DND-41 (cell line): ENCODE data around the gene DSCAML1.

Experiments
- ATAC-seq: fragments of 200-7000 bp; cut with Tn5 transposase; 3 replicates; pipeline ENCODE4 v1.9.1; 2021; ENCODE audit warnings: low read depth; ENCODE audit not compliant: insufficient read depth
- DNase-seq: peaks from one replicate; pipeline ENCODE4 v3.0.0-alpha.2; 2020
- H2AFZ ChIP-seq: 2 replicates; pipeline ENCODE4 v1.6.0; 2012; ENCODE audit warnings: low read depth, low read length
- H3K27ac ChIP-seq: 2 replicates; pipeline ENCODE4 v1.5.1; 2012; ENCODE audit warnings: low read length, inconsistent platforms
- H3K27me3 ChIP-seq: fragments of 200-600 bp; sonication (generic); 2 replicates; pipeline ENCODE4 v1.6.0; 2012; ENCODE audit warnings: low read length, mild to moderate bottlenecking, inconsistent platforms; ENCODE audit not compliant: insufficient read depth, poor library complexity
- H3K36me3 ChIP-seq: 2 replicates; pipeline ENCODE4 v1.5.1; 2012; ENCODE audit warnings: low read length, inconsistent platforms; ENCODE audit not compliant: insufficient read depth
- H3K4me1 ChIP-seq: 2 replicates; pipeline ENCODE4 v1.5.1; 2012; ENCODE audit warnings: mild to moderate bottlenecking, low read length; ENCODE audit not compliant: insufficient read depth
- H3K4me2 ChIP-seq: 2 replicates; pipeline ENCODE4 v1.6.0; 2012; ENCODE audit warnings: mild to moderate bottlenecking, moderate library complexity, low read length, inconsistent platforms; ENCODE audit not compliant: insufficient read depth
- H3K4me3 ChIP-seq, 2 experiments: fragments of 200-600 bp in 1 of 2; shearing (Covaris generic) in 1 of 2; 2 replicates each; pipeline ENCODE4 v1.5.1; 2012 to 2016; ENCODE audit warnings: inconsistent platforms in 2 of 2, low read length in 2 of 2, mild to moderate bottlenecking in 2 of 2, low read depth in 1 of 2, moderate library complexity in 1 of 2
- H3K79me2 ChIP-seq: 2 replicates; pipeline ENCODE4 v1.6.0; 2012; ENCODE audit warnings: low read length, inconsistent platforms; ENCODE audit not compliant: insufficient read depth
- H3K9ac ChIP-seq: 2 replicates; pipeline ENCODE4 v1.6.0; 2012; ENCODE audit warnings: low read depth, mild to moderate bottlenecking, inconsistent platforms, low read length, moderate library complexity
- H3K9me3 ChIP-seq: 2 replicates; pipeline ENCODE4 v1.5.1; 2012; ENCODE audit warnings: low read length, moderate library complexity, mild to moderate bottlenecking, inconsistent platforms; ENCODE audit not compliant: insufficient read depth, severe bottlenecking
- H4K20me1 ChIP-seq: 2 replicates; pipeline ENCODE4 v1.6.0; 2012; ENCODE audit warnings: low read length; ENCODE audit not compliant: insufficient read depth
- CTCF ChIP-seq: IDR thresholded peaks from 2 replicates; pipeline ENCODE4 v1.5.1; 2012; ENCODE audit warnings: borderline replicate concordance, low read length, moderate library complexity, mild to moderate bottlenecking; ENCODE audit not compliant: poor library complexity, severe bottlenecking; ENCODE audit errors: extremely low read depth
- EZH2 ChIP-seq: IDR thresholded peaks from 3 replicates; pipeline ENCODE4 v1.6.1; 2012; ENCODE audit warnings: borderline replicate concordance, low read depth, mild to moderate bottlenecking, moderate library complexity, low read length, inconsistent platforms; ENCODE audit not compliant: severe bottlenecking

Gene DSCAML1

DNA sequence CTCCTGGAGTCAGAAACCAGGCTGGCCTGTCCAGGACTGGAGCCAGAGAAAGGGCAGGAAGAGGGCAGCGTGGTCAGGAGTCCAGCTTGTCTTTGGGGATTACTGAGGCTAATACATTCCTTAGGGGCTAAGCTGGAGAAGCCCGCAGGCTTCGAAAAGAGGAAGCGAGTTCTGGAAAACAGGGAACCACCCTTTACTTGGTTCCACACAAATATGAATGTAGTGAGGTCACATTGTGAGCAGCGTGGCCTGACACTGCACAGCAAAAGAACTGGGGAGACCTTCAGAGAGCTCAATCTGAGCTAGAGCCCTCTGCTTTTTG is 337.1 kb downstream of the DSCAML1 start:
- H3K4me3 ChIP-seq = no peak overlapping the region
- no peak for ATAC-seq

DNA sequence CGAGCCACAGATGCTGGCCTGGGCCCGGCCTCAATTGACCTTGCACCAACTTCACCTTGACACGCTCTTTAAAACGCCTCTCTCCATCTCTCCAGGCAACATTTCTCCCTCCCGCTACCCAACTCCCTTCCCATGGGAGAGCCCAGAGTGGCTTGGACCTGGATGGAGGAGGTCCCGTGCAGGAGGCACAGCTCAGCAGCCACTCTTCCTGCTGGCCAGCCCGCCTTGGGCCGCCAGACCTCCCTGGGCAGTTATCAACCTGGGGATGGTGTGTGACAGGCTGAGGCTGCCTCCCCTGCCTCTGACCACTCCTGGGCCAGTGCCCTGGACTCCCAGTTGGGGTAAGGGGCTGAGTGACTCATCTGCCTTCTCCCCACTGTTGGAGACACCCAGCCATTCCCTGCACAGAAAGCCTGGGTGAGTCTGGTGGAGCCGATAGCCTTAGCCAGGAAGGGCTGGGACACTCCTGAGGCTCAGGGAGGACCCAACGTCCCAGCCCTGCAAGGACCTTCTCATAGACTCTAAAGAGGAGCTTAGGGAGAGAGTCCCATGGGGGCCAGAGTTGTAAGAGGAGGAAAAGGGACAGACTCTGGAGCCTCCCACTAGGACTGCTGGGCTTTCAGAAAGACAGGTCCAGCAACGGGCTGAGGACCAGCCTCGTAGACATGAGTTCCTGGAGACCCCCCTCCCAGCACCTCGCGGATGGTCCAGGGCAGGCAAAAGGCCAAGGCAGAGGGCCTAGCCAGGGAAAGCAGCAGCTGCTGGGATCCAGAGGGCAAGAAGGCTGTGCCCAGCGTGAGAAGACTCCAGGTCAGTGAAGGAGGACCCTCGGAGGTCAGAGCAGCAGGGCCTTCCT is 337.7 kb downstream of the DSCAML1 start:
- Histone ChIP-seq H3K4me2 (no peak overlapping the region), H3K4me3 (no peak overlapping the region), H3K9me3 (peaks cover 4% of the 10 kb centered on the region), H2AFZ (no peak overlapping the region), H3K9ac (no peak overlapping the region), H3K27ac (no peak overlapping the region), H3K79me2 (no peaks in the 10 kb centered on the region), H4K20me1 (no peaks in the 10 kb centered on the region; the same call in 1 of the 2 replicates), H3K36me3 (peaks cover 8% of the 10 kb centered on the region; the same call in 1 of the 2 replicates), H3K27me3 (no peaks in the 10 kb centered on the region), H3K4me1 (no peaks in the 10 kb centered on the region)
- TF ChIP-seq CTCF = no peak
- TF ChIP-seq EZH2 = no peak
- DNase-seq (no peak), ATAC-seq (no peak)

More for the DNA sequence above, 337.1 kb downstream of the DSCAML1 start:
- Histone ChIP-seq H3K4me2 (no peak overlapping the region), H2AFZ (no peak overlapping the region), H3K4me1 (no peaks in the 10 kb centered on the region), H3K9ac (no peak overlapping the region), H3K27me3 (no peaks in the 10 kb centered on the region), H3K27ac (no peak overlapping the region), H3K36me3 (peaks cover 8% of the 10 kb centered on the region; the same call in 1 of the 2 replicates), H3K79me2 (no peaks in the 10 kb centered on the region), H4K20me1 (no peaks in the 10 kb centered on the region; the same call in 1 of the 2 replicates), H3K9me3 (no peaks in the 10 kb centered on the region)
- no peak for DNase-seq
- TF ChIP-seq CTCF = no peak
- TF ChIP-seq EZH2 = no peak

DNA sequence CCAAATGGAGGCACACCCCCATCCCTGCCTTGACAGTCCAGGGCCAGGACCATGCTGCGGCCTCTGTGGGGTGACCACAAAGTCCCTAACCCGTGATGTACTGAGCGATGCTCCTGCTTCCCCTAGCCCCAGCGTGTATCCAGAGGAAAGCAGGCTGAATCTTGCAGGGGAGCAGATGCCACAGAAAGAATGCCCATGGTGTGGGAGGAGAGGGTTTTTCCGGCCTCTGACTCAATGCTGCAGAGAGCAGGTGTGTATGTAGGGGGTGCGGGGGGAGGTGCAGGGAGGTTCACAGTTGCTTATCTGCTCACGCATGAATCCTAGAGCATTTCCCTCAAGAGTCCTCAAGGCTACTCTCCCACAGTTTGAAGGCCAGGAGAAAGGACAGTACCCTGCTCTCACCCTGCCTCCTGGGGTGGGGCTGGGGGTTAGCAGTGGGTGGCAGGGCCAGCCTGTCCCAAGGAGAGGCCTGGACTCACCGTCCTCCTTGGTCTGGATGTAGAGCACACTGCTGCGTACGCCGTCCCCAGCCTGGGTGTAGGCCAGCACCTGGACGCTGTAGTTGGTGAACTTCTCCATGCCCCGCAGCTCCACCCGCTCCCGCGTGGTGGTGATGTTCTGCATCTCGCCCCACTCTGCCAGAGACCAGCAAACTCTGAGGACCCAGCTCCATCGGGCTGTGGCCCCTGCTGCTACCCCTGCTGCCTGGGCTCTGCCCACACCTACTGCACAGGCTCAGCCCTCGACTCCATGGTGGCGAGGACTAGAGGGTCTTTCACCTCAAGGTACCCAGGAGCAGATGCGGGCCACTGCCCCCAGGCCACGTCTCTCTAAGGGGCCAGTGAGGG is 338.5 kb downstream of the DSCAML1 start:
- H3K4me1 ChIP-seq = no peaks in the 10 kb centered on the region
- peaks cover 8% of the 10 kb centered on the region; the same call in 1 of the 2 replicates for H3K36me3 ChIP-seq
- H4K20me1 ChIP-seq = no peaks in the 10 kb centered on the region; the same call in 1 of the 2 replicates
- TF ChIP-seq EZH2 = no peak
- TF ChIP-seq CTCF = no peak
- ATAC-seq (no peak), DNase-seq (no peak)
- H3K4me2 ChIP-seq = no peak overlapping the region
- H3K4me3 ChIP-seq = no peak overlapping the region
- H3K27ac ChIP-seq = no peak overlapping the region
- H3K9ac ChIP-seq = no peak overlapping the region
- H3K79me2 ChIP-seq = no peaks in the 10 kb centered on the region
- peaks cover 6% of the 10 kb centered on the region for H3K9me3 ChIP-seq
- H3K27me3 ChIP-seq = no peaks in the 10 kb centered on the region
- H2AFZ ChIP-seq = no peak overlapping the region
